HAP-1 (cell line): ENCODE measurements around the gene CFAP299.

Source experiments
- DNase-seq, 2 experiments: peaks; one replicate each; pipeline ENCODE4 v3.0.0-alpha.2; 2016 to 2020; ENCODE audit warnings: low spot score in 2 of 2
- H3K27me3 ChIP-seq: fragments of 250-450 bp; sonication (Bioruptor Pico); 2 replicates; pipeline ENCODE4 v1.5.1; 2020; ENCODE audit warnings: low read depth, mild to moderate bottlenecking, moderate library complexity
- H3K36me3 ChIP-seq: fragments of 250-450 bp; sonication (Bioruptor Pico); replicated peaks from 2 replicates; pipeline ENCODE4 v1.5.1; 2020; ENCODE audit warnings: mild to moderate bottlenecking
- H3K4me1 ChIP-seq: fragments of 250-450 bp; sonication (Bioruptor Pico); 2 replicates; pipeline ENCODE4 v1.5.1; 2020; ENCODE audit warnings: mild to moderate bottlenecking
- H3K4me3 ChIP-seq: fragments of 250-450 bp; sonication (Bioruptor Pico); 2 replicates; pipeline ENCODE4 v1.5.1; 2020; ENCODE audit warnings: mild to moderate bottlenecking, moderate library complexity
- H3K9me3 ChIP-seq: fragments of 250-450 bp; sonication (Bioruptor Pico); 2 replicates; pipeline ENCODE4 v1.5.1; 2020; ENCODE audit warnings: mild to moderate bottlenecking, moderate library complexity
- in situ Hi-C: fragments of 300-500 bp; cut with MboI; formaldehyde crosslinking; loops from 3 replicates; pipeline ENCODE4 v1.14.3; 2020; ENCODE audit warnings: low sequenced_read_pairs, inconsistent platforms, mixed read lengths

Gene CFAP299

DNA sequence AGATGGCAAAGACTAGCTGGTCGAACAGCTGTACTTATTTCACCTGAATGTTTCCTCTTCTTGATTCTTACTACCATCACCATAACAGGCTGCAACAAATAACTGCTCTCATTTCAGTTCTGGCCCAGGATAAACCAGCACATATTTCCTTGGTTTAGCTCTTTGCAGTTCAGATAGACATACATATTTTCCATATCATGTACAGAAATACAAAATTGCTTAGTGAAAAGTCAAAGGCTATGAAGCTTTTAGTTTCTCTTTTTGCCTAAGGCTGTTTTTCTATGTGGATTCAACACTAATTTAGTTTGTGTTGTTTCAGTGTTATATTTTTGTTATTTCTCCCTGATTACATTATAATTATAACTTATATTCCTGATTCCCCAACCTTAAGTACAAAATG lies 591.4 kb downstream of the CFAP299 start:
- no peaks in the 10 kb centered on the region for H3K9me3 ChIP-seq
- in situ Hi-C loops: no loop called here
- no peak overlapping the region for H3K4me3 ChIP-seq
- no peaks in the 10 kb centered on the region for H3K36me3 ChIP-seq
- no peak for DNase-seq
- H3K4me1 ChIP-seq: no peaks in the 10 kb centered on the region
- H3K27me3 ChIP-seq: no peaks in the 10 kb centered on the region

DNA sequence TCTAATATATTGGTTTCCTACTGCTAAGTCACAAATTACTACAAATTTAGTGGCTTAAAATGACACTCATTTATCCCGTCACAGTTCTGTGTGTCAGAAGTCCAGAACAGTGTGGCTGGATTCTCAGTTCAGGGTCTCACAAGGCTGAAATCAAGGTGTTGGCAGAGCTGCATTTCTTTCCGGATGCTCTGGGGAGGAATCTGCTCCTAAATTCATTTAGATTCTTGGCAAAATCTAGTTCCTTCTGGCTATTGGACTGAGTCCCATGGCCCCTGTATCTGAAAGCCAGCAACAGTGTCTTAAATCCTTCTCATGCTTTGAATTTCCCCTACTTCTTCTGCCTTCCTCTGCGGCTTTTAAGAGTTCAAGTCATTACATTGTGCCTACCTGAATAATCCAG lies 591.9 kb downstream of the CFAP299 start:
- in situ Hi-C loops: no loop called here
- H3K4me3 ChIP-seq: no peak overlapping the region
- no peak for DNase-seq
- H3K4me1 ChIP-seq: no peaks in the 10 kb centered on the region
- H3K9me3 ChIP-seq: no peaks in the 10 kb centered on the region
- no peaks in the 10 kb centered on the region for H3K36me3 ChIP-seq
- no peaks in the 10 kb centered on the region for H3K27me3 ChIP-seq

DNA sequence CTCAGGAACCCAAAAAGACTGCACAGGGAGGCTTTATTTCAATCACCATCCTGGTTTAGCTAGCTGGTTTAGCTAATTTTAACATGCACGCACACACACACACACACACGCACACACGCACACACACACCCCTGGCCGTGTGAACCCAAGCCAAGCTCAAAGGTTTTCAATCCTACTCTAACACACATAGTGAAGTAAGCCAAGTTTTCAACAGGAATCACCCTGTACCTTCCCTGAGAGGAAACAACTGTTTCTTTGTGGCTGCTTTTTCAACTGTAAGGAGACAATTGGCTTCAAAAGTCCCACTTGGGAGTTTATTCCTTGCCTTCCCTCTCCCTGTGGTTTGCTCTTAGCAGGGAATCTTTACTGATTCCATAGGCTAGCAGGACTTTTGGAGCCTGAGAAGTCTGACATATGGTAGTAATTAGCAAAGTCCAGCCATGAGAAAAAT lies 596.1 kb downstream of the CFAP299 start:
- Histone ChIP-seq H3K36me3 (no peaks in the 10 kb centered on the region), H3K9me3 (no peaks in the 10 kb centered on the region), H3K27me3 (no peaks in the 10 kb centered on the region), H3K4me3 (no peak overlapping the region), H3K4me1 (no peaks in the 10 kb centered on the region)
- in situ Hi-C loops: no loop called here
- DNase-seq: no peak

DNA sequence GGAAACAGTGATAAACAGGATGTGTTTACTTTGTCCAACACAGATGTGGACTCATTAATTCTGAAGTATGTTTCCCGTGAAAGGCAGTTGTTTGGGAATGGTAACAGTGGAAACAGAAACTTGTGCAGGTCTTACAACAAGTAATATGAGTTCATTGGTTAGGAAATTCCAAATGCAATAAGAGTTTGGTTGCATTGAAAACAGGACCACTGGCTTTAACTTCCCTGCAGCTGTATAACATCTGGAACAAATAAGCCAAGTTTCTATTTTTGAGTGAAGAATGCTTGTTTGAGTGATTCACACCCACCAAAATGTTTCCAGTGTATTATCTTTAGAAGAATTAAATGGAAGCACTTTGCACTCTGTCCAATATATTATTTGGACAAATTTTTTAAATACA lies 612.6 kb downstream of the CFAP299 start:
- no peak for DNase-seq

DNA sequence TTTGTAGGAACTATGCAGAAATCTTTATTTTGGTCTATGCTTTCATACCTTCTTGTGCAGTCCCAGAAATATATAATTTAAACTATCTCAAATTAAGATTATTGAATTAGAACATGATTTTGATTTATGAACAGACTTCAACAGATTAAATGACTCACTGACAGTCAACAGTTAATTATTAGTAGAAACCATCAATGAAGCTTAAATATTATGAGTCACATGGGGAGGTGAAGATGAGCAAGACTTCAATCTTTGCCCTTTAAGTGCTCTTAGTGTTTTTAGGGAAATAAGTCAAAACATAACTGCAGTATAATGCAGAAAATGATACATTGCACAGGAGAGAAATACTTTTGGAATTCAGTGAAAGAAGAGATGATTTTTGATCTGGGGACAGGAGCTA lies 613.5 kb downstream of the CFAP299 start:
- Histone ChIP-seq H3K36me3 (no peaks in the 10 kb centered on the region), H3K4me3 (no peak overlapping the region), H3K4me1 (no peaks in the 10 kb centered on the region), H3K27me3 (no peaks in the 10 kb centered on the region), H3K9me3 (no peaks in the 10 kb centered on the region)
- in situ Hi-C loops: no loop called here
- no peak for DNase-seq

More for the DNA sequence above, 612.6 kb downstream of the CFAP299 start:
- H3K4me3 ChIP-seq: no peak overlapping the region
- in situ Hi-C loops: no loop called here
- H3K9me3 ChIP-seq: no peaks in the 10 kb centered on the region
- H3K36me3 ChIP-seq: no peaks in the 10 kb centered on the region
- no peaks in the 10 kb centered on the region for H3K27me3 ChIP-seq
- H3K4me1 ChIP-seq: no peaks in the 10 kb centered on the region

DNA sequence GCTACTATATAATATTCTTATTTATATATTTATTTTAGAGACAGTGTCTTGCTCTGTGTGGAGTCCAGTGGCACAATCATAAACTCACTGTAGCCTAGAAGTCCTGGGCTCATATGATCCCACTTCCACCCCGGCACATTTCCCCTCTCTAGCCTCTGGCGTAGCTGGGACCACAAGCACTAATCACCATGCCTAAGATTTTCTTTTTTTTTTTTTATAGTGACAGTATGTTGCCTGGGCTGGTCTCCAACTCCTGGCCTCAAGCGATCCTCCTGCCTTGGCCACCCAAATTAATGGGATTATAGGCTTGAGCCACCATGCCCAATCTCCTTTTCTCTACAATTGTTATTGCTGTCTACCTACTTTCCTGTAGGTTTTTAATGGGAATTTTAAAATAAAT lies 620.9 kb downstream of the CFAP299 start:
- no peaks in the 10 kb centered on the region for H3K9me3 ChIP-seq
- no peaks in the 10 kb centered on the region for H3K36me3 ChIP-seq
- no peak overlapping the region for H3K4me3 ChIP-seq
- DNase-seq: no peak
- no peaks in the 10 kb centered on the region for H3K4me1 ChIP-seq
- no peaks in the 10 kb centered on the region for H3K27me3 ChIP-seq
- in situ Hi-C loops: no loop called here

DNA sequence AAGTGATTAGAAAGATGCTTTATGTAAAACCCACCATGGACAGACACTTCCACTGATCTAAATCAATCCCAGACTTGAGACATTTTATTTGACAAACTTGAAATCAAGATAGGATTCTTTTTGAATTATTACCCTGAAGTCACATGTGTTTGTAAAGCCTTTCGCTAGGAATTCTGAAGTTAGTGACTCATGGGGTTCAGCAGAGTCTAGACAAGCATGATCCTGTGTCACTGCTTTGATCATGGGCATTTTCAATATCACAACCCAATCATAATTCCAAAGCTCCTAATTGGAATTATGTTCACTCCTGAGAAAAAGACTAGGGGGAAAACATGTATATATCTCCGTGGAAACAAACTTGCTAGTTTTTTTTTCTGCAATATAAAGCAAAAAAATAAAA lies 627.5 kb downstream of the CFAP299 start:
- no peaks in the 10 kb centered on the region for H3K9me3 ChIP-seq
- in situ Hi-C loops: no loop called here
- no peaks in the 10 kb centered on the region for H3K36me3 ChIP-seq
- no peak overlapping the region for H3K4me3 ChIP-seq
- DNase-seq: no peak
- no peaks in the 10 kb centered on the region for H3K27me3 ChIP-seq
- H3K4me1 ChIP-seq: no peaks in the 10 kb centered on the region

DNA sequence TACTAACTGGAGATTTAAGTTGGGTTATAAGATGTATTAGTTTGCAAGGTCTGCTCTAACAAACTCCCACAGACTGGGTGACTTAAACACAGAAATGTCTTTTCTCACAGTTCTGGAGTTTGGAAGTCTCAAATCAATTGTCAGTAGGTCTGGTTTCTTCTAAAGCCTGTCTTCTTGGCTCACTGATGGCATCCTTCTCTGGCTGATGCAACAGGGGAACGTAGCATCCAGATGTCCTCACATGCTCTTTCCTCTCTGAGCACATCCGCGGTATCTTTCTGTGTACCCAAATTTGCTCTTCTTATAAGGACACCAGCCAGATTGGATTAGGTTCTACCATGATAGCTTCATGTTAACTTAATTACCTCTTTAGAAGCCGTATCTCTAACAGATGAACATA lies 631.8 kb downstream of the CFAP299 start:
- Histone ChIP-seq H3K4me3 (no peak overlapping the region), H3K9me3 (no peaks in the 10 kb centered on the region), H3K4me1 (no peaks in the 10 kb centered on the region), H3K36me3 (no peaks in the 10 kb centered on the region), H3K27me3 (no peaks in the 10 kb centered on the region)
- in situ Hi-C loops: no loop called here
- DNase-seq: no peak

DNA sequence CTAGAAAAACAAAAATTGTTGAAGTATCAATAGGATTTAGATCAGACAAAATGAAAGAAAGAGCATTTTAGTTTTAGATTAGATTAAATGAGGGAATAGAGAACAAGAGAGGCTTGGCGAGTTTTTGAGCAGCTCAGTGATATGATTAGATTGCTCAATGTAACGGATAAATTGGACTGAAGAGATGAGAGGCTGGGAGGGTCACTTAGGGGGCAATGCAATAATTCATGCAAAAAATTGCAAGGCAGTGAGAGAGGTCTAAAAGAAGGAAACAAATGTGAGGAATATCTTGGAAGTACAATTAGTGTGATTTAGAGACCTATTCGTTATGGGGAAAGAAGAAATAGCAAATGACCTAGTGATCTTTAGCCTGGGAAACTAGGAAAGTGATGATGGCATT lies 644.7 kb downstream of the CFAP299 start:
- no peak for DNase-seq
- no peaks in the 10 kb centered on the region for H3K9me3 ChIP-seq

DNA sequence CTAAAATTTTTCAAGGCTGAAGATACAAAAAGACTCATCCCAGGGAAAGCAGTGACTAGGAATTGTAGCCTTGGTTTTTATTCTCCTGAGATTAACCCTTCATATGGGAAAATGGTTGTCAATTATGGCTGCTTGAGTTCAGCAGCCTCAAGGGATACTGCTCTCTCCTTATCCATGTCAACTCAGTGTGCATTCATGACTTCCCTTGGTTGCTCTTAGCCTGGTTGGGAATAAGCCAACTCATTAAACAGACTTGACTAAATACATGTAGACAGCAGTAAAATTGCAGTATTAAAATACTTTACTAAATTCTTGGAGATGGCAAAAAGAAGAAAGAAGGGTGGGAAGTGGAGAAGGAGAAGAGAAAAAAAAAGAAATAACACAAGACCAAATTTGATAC lies 650.5 kb downstream of the CFAP299 start:
- in situ Hi-C loops: no loop called here
- Histone ChIP-seq H3K36me3 (no peaks in the 10 kb centered on the region), H3K9me3 (no peaks in the 10 kb centered on the region), H3K27me3 (no peaks in the 10 kb centered on the region), H3K4me1 (no peaks in the 10 kb centered on the region), H3K4me3 (no peak overlapping the region)
- DNase-seq: no peak

More for the DNA sequence above, 644.7 kb downstream of the CFAP299 start:
- H3K4me1 ChIP-seq: no peaks in the 10 kb centered on the region
- no peaks in the 10 kb centered on the region for H3K27me3 ChIP-seq
- H3K4me3 ChIP-seq: no peak overlapping the region
- in situ Hi-C loops: no loop called here
- H3K36me3 ChIP-seq: no peaks in the 10 kb centered on the region

DNA sequence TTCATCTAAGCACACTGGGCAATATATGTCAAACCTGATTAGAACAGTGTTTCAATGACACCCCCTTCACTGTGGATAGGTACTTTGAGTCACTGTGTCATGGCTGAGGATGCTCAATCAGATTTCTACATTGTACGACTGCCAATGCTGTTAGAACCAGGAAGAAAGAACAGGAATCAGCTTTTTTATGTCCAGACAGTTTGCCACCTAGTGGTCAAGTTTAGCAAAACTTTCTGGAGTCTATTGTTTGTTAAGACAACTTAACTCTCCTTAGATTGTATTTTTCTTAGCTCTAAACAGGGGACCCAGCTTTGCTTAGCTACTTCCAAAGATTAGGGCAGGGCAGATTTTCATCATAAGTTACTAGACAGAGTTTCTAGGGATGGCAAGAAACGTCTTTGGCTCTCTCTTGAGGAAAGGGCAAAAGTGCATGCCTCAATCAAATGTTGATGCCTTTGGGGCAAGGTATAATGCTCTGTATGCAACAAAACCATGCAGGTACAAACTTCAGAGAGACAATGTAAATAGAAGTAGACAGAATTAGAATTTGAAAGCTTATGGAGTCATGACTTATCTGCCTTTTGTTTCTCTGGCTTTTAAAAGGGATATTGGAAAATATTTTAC lies 654.5 kb downstream of the CFAP299 start:
- Histone ChIP-seq H3K36me3 (no peaks in the 10 kb centered on the region), H3K9me3 (no peaks in the 10 kb centered on the region), H3K27me3 (no peaks in the 10 kb centered on the region), H3K4me1 (no peaks in the 10 kb centered on the region), H3K4me3 (no peak overlapping the region)
- in situ Hi-C loops: no loop called here
- DNase-seq: peak; percentile 43 to 64

DNA sequence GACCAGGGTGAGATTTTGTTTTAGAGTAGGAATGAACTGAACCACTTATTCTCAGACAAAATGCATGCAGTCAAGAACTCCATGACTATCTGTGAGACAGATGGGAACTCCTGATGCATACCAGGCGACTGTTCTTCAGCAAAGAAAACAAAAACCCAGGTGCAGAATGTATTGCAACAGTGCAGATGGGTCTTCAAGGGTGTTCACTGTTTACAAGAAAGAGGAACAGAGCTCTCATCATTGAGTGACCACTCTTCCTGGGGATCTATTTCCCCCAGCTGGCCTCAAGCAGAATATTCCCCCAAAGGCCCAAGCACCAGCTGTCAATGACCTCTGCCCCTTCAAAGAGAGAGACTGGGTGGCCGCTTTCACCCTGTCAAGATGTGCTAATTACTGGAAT lies 655.3 kb downstream of the CFAP299 start:
- Histone ChIP-seq H3K27me3 (no peaks in the 10 kb centered on the region), H3K9me3 (no peaks in the 10 kb centered on the region), H3K4me3 (no peak overlapping the region), H3K36me3 (no peaks in the 10 kb centered on the region), H3K4me1 (no peaks in the 10 kb centered on the region)
- no peak for DNase-seq
- in situ Hi-C loops: no loop called here

DNA sequence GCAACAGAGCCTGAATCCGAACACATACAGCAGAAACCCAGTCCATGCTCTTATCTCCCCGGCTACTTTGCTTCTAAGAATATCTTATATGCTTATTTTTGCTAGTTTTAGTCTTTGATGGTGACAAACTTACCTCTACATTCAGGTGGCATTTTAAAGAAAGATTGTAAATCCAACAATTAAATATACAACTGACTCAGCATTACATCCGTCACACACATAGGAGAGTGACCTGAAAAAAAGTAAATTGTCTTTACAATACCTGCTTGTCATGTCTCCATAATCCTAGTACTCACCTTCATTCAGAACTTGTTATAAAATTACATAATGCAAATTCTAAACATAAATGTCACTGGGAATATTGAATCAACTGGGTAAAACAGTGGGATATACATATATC lies 664.4 kb downstream of the CFAP299 start:
- no peak for DNase-seq
- no peaks in the 10 kb centered on the region for H3K4me1 ChIP-seq
- no peaks in the 10 kb centered on the region for H3K36me3 ChIP-seq
- H3K9me3 ChIP-seq: no peaks in the 10 kb centered on the region
- in situ Hi-C loops: no loop called here
- H3K27me3 ChIP-seq: no peaks in the 10 kb centered on the region
- no peak overlapping the region for H3K4me3 ChIP-seq

DNA sequence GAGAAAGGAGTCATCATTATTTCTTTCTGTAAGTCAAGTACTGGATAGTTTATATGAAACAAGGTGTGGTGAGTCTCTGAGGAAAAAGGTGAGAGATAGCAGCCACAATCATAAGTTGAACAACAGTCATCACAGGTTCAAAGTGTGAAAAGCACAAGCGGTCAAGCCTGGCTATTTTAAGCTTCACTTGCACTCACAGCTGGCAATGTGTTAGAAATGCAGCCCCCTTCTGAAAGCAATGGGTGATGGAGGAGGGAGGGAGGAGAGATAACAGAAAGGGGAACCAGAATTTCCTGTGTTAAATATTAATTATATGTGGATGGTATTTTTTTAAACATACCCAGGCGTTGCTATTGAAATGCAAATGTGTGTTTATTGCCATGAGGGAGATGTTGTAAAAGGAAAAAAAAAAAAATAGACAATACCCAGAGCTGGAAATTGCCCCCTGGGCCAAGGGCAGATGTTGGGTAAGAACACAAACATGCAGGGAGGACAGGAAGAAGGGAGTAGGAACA lies 668.1 kb downstream of the CFAP299 start:
- H3K36me3 ChIP-seq: no peaks in the 10 kb centered on the region
- in situ Hi-C loops: no loop called here

DNA sequence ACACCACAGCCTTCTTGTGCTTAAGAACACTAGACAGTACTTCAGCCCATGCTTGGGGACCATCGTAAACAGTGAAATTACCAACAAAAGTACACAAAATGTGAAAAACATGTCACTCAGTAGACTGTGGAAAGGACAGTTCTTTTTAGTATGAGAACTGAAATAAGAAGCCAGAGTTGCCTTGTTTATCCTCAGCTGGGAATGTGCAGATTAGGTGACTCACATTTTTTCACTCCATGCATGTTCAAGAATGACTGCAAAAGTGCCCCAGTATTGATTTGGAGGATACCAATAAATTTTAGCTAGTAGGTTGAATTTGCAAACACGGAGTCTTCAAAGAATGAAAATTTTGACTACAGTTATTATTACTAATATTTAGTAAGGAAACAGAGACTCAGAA lies 671.9 kb downstream of the CFAP299 start:
- Histone ChIP-seq H3K9me3 (no peaks in the 10 kb centered on the region; the same call in 1 of the 2 replicates), H3K4me1 (no peaks in the 10 kb centered on the region), H3K4me3 (no peak overlapping the region), H3K36me3 (no peaks in the 10 kb centered on the region), H3K27me3 (no peaks in the 10 kb centered on the region)
- DNase-seq: no peak
- in situ Hi-C loops: no loop called here

More for the DNA sequence above, 668.1 kb downstream of the CFAP299 start:
- H3K4me1 ChIP-seq: no peaks in the 10 kb centered on the region
- H3K4me3 ChIP-seq: no peak overlapping the region
- DNase-seq: no peak
- no peaks in the 10 kb centered on the region for H3K27me3 ChIP-seq
- H3K9me3 ChIP-seq: no peaks in the 10 kb centered on the region
